Measurements from ENCODE around the gene SLC19A1.
"Not testable (repeated sequence)": the region's sequence is repeated elsewhere in the genome, so short reads cannot be mapped to it uniquely, and the experiment has no call there.

DNA sequence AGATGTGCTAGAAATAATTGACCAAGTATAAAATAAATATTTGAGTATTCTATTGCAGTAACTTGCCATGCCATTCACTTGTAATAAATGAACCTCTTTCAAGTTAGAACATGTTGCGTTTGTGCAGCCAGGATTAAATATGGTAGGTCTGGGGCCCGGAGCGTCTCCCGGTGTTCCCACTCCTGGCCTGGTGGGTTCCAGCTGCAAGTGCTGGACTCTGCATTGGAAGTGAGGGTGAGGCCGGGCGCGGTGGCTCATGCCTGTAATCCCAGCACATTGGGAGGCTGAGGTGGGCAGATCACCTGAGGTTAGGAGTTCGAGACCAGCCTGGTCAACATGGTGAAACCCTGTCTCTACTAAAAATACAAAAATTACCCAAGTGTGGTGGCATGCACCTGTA is 19.0 kb upstream of the SLC19A1 start:
- TF ChIP-seq, protein P1, sequence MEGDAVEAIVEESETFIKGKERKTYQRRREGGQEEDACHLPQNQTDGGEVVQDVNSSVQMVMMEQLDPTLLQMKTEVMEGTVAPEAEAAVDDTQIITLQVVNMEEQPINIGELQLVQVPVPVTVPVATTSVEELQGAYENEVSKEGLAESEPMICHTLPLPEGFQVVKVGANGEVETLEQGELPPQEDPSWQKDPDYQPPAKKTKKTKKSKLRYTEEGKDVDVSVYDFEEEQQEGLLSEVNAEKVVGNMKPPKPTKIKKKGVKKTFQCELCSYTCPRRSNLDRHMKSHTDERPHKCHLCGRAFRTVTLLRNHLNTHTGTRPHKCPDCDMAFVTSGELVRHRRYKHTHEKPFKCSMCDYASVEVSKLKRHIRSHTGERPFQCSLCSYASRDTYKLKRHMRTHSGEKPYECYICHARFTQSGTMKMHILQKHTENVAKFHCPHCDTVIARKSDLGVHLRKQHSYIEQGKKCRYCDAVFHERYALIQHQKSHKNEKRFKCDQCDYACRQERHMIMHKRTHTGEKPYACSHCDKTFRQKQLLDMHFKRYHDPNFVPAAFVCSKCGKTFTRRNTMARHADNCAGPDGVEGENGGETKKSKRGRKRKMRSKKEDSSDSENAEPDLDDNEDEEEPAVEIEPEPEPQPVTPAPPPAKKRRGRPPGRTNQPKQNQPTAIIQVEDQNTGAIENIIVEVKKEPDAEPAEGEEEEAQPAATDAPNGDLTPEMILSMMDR (IDR thresholded peaks at IDR 0.05; ENCODE audit: borderline replicate concordance, extremely low read depth, low read length, poor library complexity, severe bottlenecking) = not testable (repeated sequence)
- not testable (repeated sequence) for TF ChIP-seq EZH2 (IDR thresholded peaks at IDR 0.05; ENCODE audit: borderline replicate concordance, low read depth, low read length, severe bottlenecking)
